HEK293 (cell line): ENCODE results near the gene SPIRE1.

Experiments
- CTCF ChIA-PET: fragments of 350-600 bp; formaldehyde crosslinking; extraction: SDS; loops from one replicate; lab custom pipeline; 2021; ENCODE audit warnings: antibody characterized with exemption; lab: Yijun Ruan, JAX
- POLR2A ChIA-PET: fragments of 300-600 bp; formaldehyde crosslinking; extraction: SDS; loops from one replicate; lab custom pipeline; 2020; ENCODE audit warnings: antibody characterized with exemption, inconsistent platforms; lab: Yijun Ruan, JAX
- H3K27ac ChIP-seq: fragments of 200-500 bp; sonication (Bioruptor generic); 2 replicates; pipeline ENCODE4 v1.5.1; 2014; ENCODE audit warnings: low read depth, low read length, control low read depth, inconsistent platforms; ENCODE audit errors: extremely low read depth
- H3K36me3 ChIP-seq, 2 experiments: fragments of 200-500 bp in 1 of 2; sonication (Bioruptor generic) in 1 of 2; 1 replicate in 1 of 2; 2 replicates in 1 of 2; pipeline ENCODE4 v1.5.1; 2014 to 2017; ENCODE audit warnings: inconsistent platforms in 2 of 2, low read length in 2 of 2; ENCODE audit not compliant: control insufficient read depth in 2 of 2, insufficient read depth in 1 of 2
- H3K4me1 ChIP-seq: fragments of 200-500 bp; sonication (Bioruptor generic); 2 replicates; pipeline ENCODE4 v1.5.1; 2014; ENCODE audit warnings: mild to moderate bottlenecking, low read length, inconsistent platforms; ENCODE audit not compliant: control insufficient read depth, insufficient read depth
- H3K4me3 ChIP-seq: 2 replicates; pipeline ENCODE4 v1.5.1; 2011; ENCODE audit warnings: low read depth, mild to moderate bottlenecking, control low read depth, low read length, moderate library complexity
- H3K9me3 ChIP-seq: fragments of 200-500 bp; sonication (Bioruptor generic); 2 replicates; pipeline ENCODE4 v1.5.1; 2014; ENCODE audit warnings: low read depth, low read length, inconsistent platforms; ENCODE audit not compliant: control insufficient read depth, insufficient read depth
- EGR2 ChIP-seq: fragments of 450-650 bp; formaldehyde crosslinking; IDR thresholded peaks from 2 replicates; pipeline ENCODE4 v1.5.1; 2016; ENCODE audit warnings: low read depth, missing biosample characterization, missing genetic modification characterization
- GLIS2 ChIP-seq: fragments of 450-650 bp; formaldehyde crosslinking; IDR thresholded peaks from 2 replicates; pipeline ENCODE4 v1.5.1; 2016; ENCODE audit warnings: missing biosample characterization, missing genetic modification characterization
- SP7 ChIP-seq: fragments of 450-650 bp; formaldehyde crosslinking; IDR thresholded peaks from 2 replicates; pipeline ENCODE4 v1.5.1; 2016; ENCODE audit warnings: missing biosample characterization, missing genetic modification characterization
- TRIM28 ChIP-seq: IDR thresholded peaks from 2 replicates; pipeline ENCODE4 v1.6.1; 2011; ENCODE audit warnings: low read length, control low read depth, borderline replicate concordance
- ZBTB1 ChIP-seq: fragments of 450-650 bp; formaldehyde crosslinking; IDR thresholded peaks from 2 replicates; pipeline ENCODE4 v1.5.1; 2016; ENCODE audit warnings: missing biosample characterization, missing genetic modification characterization
- ZBTB20 ChIP-seq: fragments of 450-650 bp; formaldehyde crosslinking; IDR thresholded peaks from 2 replicates; pipeline ENCODE4 v1.5.1; 2016; ENCODE audit warnings: missing biosample characterization, missing genetic modification characterization
- ZBTB21 ChIP-seq: fragments of 450-650 bp; formaldehyde crosslinking; IDR thresholded peaks from 2 replicates; pipeline ENCODE4 v1.5.1; 2017; ENCODE audit warnings: missing biosample characterization, missing genetic modification characterization
- ZEB2 ChIP-seq: fragments of 450-650 bp; formaldehyde crosslinking; IDR thresholded peaks from 2 replicates; pipeline ENCODE4 v1.5.1; 2016; ENCODE audit warnings: missing biosample characterization, missing genetic modification characterization
- ZFHX2 ChIP-seq: fragments of 450-650 bp; formaldehyde crosslinking; conservative IDR thresholded peaks from 2 replicates; pipeline ENCODE4 v1.5.1; 2016; ENCODE audit warnings: missing biosample characterization, missing genetic modification characterization
- ZIC2 ChIP-seq: fragments of 450-650 bp; formaldehyde crosslinking; IDR thresholded peaks from 2 replicates; pipeline ENCODE4 v1.5.1; 2016; ENCODE audit warnings: missing biosample characterization, missing genetic modification characterization
- ZNF16 ChIP-seq: fragments of 450-650 bp; formaldehyde crosslinking; IDR thresholded peaks from 2 replicates; pipeline ENCODE4 v1.5.1; 2016; ENCODE audit warnings: low read depth, missing biosample characterization, missing genetic modification characterization
- ZNF202 ChIP-seq: fragments of 450-650 bp; formaldehyde crosslinking; IDR thresholded peaks from 2 replicates; pipeline ENCODE4 v1.5.1; 2016; ENCODE audit warnings: missing biosample characterization, missing genetic modification characterization, borderline replicate concordance
- ZNF394 ChIP-seq: fragments of 450-650 bp; formaldehyde crosslinking; IDR thresholded peaks from 2 replicates; pipeline ENCODE4 v1.5.1; 2016; ENCODE audit warnings: missing biosample characterization, missing genetic modification characterization, mild to moderate bottlenecking, moderate library complexity, borderline replicate concordance
- ZNF48 ChIP-seq: fragments of 450-650 bp; formaldehyde crosslinking; IDR thresholded peaks from 2 replicates; pipeline ENCODE4 v1.5.1; 2016; ENCODE audit warnings: missing biosample characterization, missing genetic modification characterization
- ZNF624 ChIP-seq: fragments of 450-650 bp; formaldehyde crosslinking; IDR thresholded peaks from 2 replicates; pipeline ENCODE4 v1.5.1; 2017; ENCODE audit warnings: missing biosample characterization, missing genetic modification characterization
- ZNF777 ChIP-seq: fragments of 450-650 bp; formaldehyde crosslinking; IDR thresholded peaks from 2 replicates; pipeline ENCODE4 v1.5.1; 2017; ENCODE audit warnings: missing biosample characterization, missing genetic modification characterization, borderline replicate concordance
- ZNF785 ChIP-seq: fragments of 450-650 bp; formaldehyde crosslinking; IDR thresholded peaks from 2 replicates; pipeline ENCODE4 v1.5.1; 2016; ENCODE audit warnings: missing biosample characterization, missing genetic modification characterization
- ZSCAN30 ChIP-seq: fragments of 450-650 bp; IDR thresholded peaks from 2 replicates; pipeline ENCODE4 v1.5.1; 2018; ENCODE audit warnings: missing biosample characterization, mild to moderate bottlenecking, missing genetic modification characterization, moderate library complexity
- TF ChIP-seq, protein P1 (sequence below): fragments of 450-650 bp; IDR thresholded peaks from 2 replicates; pipeline ENCODE4 v1.5.1; 2018; ENCODE audit warnings: missing biosample characterization, missing genetic modification characterization
- TF ChIP-seq, protein P2 (sequence below): fragments of 450-650 bp; formaldehyde crosslinking; IDR thresholded peaks from 2 replicates; pipeline ENCODE4 v1.5.1; 2016; ENCODE audit warnings: missing biosample characterization, missing genetic modification characterization, borderline replicate concordance
- TF ChIP-seq, protein P3 (sequence below): fragments of 450-650 bp; formaldehyde crosslinking; IDR thresholded peaks from 2 replicates; pipeline ENCODE4 v1.5.1; 2016; ENCODE audit warnings: missing biosample characterization, missing genetic modification characterization
- TF ChIP-seq, protein P4 (sequence below): fragments of 450-650 bp; formaldehyde crosslinking; IDR thresholded peaks from 2 replicates; pipeline ENCODE4 v1.5.1; 2017; ENCODE audit warnings: missing biosample characterization, missing genetic modification characterization
- TF ChIP-seq, protein P5 (sequence below): fragments of 450-650 bp; formaldehyde crosslinking; IDR thresholded peaks from 2 replicates; pipeline ENCODE4 v1.5.1; 2016; ENCODE audit warnings: missing biosample characterization, missing genetic modification characterization

Gene SPIRE1

DNA sequence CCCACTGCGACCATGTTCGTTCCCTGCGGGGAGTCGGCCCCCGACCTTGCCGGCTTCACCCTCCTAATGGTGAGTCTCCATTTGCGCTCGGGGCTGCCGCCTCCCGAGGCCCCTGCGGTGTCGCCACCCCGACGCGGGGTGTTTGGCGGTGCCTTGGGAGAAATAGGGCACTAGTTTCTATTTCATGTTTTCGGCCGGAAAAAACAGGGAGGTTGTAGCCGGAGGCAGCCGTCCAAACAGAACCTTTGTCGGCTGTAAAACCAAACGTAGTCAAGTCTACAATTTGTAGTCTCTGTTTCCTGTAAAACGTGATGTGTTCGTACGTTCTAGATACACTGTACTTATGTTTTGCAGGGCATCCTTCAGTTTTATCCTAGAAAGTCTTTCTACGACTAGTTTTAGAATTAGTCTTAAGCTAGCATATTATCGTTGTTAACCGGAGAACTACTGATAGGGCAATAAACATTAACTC, 45.2 kb upstream of the SPIRE1 start (continued):
- 0 out of 2 replicates have a peak, but pooled peaks have one; percentile 90 for TF ChIP-seq GLIS2
- no peak for TF ChIP-seq SP7 (tag by site-specific recombination)
- TF ChIP-seq, protein P1, sequence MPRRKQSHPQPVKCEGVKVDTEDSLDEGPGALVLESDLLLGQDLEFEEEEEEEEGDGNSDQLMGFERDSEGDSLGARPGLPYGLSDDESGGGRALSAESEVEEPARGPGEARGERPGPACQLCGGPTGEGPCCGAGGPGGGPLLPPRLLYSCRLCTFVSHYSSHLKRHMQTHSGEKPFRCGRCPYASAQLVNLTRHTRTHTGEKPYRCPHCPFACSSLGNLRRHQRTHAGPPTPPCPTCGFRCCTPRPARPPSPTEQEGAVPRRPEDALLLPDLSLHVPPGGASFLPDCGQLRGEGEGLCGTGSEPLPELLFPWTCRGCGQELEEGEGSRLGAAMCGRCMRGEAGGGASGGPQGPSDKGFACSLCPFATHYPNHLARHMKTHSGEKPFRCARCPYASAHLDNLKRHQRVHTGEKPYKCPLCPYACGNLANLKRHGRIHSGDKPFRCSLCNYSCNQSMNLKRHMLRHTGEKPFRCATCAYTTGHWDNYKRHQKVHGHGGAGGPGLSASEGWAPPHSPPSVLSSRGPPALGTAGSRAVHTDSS (tag by site-specific recombination): no peak
- no peak for TF ChIP-seq TRIM28
- peak; percentile 16; the same call in 1 of the 2 replicates for TF ChIP-seq ZEB2 (tag by site-specific recombination)
- TF ChIP-seq ZNF785 (tag by site-specific recombination): no peak
- TF ChIP-seq ZBTB1 (tag by site-specific recombination): no peak
- peak; percentile 44; the same call in 1 of the 2 replicates for TF ChIP-seq ZNF777 (tag by site-specific recombination)
- TF ChIP-seq ZBTB21 (tag by site-specific recombination): no peak
- peak; percentile 94; the same call in 1 of the 2 replicates for TF ChIP-seq ZIC2
- TF ChIP-seq ZSCAN30 (tag by site-specific recombination): no peak
- TF ChIP-seq ZBTB20 (tag by site-specific recombination): peak; percentile 55
- TF ChIP-seq, all 188 proteins: peak for 9

DNA sequence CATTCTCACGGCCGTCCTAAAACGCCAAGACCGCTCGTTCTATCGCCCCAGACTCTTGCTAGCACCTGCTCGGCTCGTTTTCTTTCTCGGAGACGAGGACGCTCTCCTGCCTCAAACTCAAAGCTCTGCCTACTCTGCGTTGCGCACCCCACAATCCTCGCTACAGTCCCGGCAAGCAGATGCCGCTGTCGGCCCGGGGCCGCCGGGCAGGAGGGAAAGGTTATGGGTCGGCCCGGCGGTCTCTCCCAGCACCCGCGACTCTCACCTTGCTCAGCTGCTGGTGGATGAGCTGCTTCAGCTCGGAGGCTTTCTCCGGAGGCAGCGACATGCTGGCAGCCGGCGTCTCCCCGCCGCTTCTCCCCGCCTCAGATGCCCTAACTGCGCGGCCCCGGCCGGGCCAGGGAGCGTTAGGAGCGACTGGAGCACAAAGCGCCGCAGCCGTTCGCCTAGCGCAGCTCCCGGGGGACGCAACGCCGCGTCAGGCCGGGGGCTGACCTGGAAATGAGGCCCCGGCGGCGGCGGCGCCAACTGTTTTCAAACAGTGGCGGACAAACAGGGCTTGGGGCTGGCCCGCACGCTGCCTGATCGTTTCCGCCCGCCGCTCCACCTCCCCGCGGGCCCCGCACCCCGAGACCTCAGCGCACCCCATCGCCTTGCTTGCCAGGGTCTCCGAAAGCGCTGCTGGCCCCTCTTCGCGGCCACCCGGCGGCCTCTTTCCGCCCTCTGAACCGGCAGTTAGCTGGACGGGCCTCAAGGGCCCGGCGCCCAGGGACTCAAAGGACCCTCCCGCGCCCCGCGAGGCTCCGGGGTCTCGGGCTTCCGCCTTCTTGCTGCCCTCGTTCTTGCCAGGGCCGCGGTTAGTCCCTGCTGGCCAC, 44.6 kb upstream of the SPIRE1 start, which contains the start of the genes CEP76 and PSMG2:
TSS of gene CEP76 (minus strand) at position 503 of the 875 bp plus-strand sequence. CDS start at position 328, 175 bp downstream.
TSS of gene PSMG2 (plus strand) at position 822 of the 875 bp plus-strand sequence. CDS start 66 bp downstream, outside the sequence.
- Histone ChIP-seq H3K9me3 (no peaks in the 10 kb centered on the region), H3K36me3 (peaks cover 33 to 37% of the 10 kb centered on the region in 2 experiments), H3K27ac (peak within 1 kb of the TSS; percentile 99), H3K4me1 (peaks cover 6% of the 10 kb centered on the region; the same call in 1 of the 2 replicates), H3K4me3 (peak within 1 kb of the TSS; percentile 87)
- ChIA-PET POLR2A (interaction anchor here (0.5 to 3.8 kb wide), 17 partner anchors 9 to 1043 kb away, joined by 3 to 19 read pairs (median 5); partner anchors contain the start of genes AFG3L2, CEP192, PTPN2 and SEH1L), CTCF (interaction anchor here (0.7 to 3.2 kb wide), 5 partner anchors 9 to 1047 kb away, joined by 3 to 12 read pairs (median 5); no protein-coding TSS in a partner anchor)
- TF ChIP-seq EGR2 (tag by site-specific recombination) (no peak), ZIC2 (no peak; the same call in 1 of the 2 replicates), ZFHX2 (tag by site-specific recombination) (peak; percentile 60; the same call in 1 of the 2 replicates), ZNF48 (tag by site-specific recombination) (no peak), ZNF16 (tag by site-specific recombination) (no peak), ZNF394 (tag by site-specific recombination) (peak; percentile 69; the same call in 1 of the 2 replicates), ZNF624 (tag by site-specific recombination) (no peak), ZNF202 (tag by site-specific recombination) (no peak)
- TF ChIP-seq, protein P2, sequence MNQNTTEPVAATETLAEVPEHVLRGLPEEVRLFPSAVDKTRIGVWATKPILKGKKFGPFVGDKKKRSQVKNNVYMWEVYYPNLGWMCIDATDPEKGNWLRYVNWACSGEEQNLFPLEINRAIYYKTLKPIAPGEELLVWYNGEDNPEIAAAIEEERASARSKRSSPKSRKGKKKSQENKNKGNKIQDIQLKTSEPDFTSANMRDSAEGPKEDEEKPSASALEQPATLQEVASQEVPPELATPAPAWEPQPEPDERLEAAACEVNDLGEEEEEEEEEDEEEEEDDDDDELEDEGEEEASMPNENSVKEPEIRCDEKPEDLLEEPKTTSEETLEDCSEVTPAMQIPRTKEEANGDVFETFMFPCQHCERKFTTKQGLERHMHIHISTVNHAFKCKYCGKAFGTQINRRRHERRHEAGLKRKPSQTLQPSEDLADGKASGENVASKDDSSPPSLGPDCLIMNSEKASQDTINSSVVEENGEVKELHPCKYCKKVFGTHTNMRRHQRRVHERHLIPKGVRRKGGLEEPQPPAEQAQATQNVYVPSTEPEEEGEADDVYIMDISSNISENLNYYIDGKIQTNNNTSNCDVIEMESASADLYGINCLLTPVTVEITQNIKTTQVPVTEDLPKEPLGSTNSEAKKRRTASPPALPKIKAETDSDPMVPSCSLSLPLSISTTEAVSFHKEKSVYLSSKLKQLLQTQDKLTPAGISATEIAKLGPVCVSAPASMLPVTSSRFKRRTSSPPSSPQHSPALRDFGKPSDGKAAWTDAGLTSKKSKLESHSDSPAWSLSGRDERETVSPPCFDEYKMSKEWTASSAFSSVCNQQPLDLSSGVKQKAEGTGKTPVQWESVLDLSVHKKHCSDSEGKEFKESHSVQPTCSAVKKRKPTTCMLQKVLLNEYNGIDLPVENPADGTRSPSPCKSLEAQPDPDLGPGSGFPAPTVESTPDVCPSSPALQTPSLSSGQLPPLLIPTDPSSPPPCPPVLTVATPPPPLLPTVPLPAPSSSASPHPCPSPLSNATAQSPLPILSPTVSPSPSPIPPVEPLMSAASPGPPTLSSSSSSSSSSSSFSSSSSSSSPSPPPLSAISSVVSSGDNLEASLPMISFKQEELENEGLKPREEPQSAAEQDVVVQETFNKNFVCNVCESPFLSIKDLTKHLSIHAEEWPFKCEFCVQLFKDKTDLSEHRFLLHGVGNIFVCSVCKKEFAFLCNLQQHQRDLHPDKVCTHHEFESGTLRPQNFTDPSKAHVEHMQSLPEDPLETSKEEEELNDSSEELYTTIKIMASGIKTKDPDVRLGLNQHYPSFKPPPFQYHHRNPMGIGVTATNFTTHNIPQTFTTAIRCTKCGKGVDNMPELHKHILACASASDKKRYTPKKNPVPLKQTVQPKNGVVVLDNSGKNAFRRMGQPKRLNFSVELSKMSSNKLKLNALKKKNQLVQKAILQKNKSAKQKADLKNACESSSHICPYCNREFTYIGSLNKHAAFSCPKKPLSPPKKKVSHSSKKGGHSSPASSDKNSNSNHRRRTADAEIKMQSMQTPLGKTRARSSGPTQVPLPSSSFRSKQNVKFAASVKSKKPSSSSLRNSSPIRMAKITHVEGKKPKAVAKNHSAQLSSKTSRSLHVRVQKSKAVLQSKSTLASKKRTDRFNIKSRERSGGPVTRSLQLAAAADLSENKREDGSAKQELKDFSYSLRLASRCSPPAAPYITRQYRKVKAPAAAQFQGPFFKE (tag by site-specific recombination): no peak
- TF ChIP-seq, protein P3, sequence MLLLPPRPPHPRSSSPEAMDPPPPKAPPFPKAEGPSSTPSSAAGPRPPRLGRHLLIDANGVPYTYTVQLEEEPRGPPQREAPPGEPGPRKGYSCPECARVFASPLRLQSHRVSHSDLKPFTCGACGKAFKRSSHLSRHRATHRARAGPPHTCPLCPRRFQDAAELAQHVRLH (tag by site-specific recombination): peak; percentile 76; the same call in 1 of the 2 replicates
- TF ChIP-seq, protein P4, sequence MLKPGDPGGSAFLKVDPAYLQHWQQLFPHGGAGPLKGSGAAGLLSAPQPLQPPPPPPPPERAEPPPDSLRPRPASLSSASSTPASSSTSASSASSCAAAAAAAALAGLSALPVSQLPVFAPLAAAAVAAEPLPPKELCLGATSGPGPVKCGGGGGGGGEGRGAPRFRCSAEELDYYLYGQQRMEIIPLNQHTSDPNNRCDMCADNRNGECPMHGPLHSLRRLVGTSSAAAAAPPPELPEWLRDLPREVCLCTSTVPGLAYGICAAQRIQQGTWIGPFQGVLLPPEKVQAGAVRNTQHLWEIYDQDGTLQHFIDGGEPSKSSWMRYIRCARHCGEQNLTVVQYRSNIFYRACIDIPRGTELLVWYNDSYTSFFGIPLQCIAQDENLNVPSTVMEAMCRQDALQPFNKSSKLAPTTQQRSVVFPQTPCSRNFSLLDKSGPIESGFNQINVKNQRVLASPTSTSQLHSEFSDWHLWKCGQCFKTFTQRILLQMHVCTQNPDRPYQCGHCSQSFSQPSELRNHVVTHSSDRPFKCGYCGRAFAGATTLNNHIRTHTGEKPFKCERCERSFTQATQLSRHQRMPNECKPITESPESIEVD (tag by site-specific recombination): no peak
- TF ChIP-seq, protein P5, sequence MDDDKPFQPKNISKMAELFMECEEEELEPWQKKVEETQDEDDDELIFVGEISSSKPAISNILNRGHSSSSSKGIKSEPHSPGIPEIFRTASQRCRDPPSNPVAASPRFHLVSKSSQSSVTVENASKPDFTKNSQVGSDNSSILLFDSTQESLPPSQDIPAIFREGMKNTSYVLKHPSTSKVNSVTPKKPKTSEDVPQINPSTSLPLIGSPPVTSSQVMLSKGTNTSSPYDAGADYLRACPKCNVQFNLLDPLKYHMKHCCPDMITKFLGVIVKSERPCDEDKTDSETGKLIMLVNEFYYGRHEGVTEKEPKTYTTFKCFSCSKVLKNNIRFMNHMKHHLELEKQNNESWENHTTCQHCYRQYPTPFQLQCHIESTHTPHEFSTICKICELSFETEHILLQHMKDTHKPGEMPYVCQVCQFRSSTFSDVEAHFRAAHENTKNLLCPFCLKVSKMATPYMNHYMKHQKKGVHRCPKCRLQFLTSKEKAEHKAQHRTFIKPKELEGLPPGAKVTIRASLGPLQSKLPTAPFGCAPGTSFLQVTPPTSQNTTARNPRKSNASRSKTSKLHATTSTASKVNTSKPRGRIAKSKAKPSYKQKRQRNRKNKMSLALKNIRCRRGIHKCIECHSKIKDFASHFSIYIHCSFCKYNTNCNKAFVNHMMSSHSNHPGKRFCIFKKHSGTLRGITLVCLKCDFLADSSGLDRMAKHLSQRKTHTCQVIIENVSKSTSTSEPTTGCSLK: no peak
